GM19455 (cell line): ENCODE results near the gene ZWINT.

Experiments used
- ATAC-seq: cut with Tn5 transposase; IDR thresholded peaks from one replicate; pipeline ENCODE4 v1.9.1; 2021; ENCODE audit not compliant: unreplicated experiment

ZWINT gene, protein sequence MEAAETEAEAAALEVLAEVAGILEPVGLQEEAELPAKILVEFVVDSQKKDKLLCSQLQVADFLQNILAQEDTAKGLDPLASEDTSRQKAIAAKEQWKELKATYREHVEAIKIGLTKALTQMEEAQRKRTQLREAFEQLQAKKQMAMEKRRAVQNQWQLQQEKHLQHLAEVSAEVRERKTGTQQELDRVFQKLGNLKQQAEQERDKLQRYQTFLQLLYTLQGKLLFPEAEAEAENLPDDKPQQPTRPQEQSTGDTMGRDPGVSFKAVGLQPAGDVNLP

DNA sequence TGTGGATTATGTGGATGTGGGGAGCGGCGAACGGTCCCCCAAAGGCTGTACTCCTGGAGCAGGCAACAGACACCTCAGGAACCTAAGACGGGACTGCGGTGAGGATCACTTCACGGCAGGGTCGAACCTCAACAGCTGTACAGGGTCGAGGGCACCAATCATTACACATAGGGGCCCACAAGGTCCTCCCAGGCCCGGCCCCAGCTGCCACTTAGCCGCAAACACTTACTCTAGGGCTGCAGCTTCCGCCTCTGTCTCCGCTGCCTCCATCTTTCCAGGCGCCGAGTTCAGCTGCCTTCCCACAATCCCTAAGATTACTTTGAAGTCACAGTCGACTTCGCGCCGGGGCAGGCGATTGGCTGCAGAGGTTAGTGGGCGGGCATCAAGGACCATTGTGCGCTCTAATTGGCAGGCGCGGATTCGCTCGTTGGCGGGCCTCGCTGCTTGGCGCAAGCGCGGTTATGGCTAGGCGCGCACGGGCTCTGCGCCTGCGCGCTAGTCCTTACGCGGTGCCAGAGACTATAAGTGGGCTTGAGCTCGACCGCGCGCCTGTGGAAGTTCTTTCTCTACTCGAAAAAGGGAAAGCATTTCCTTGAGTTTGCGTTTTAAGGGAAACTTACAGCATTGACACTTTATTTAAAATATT, at the start of gene ZWINT:
TSS of gene ZWINT (minus strand) at position 293 of the 646 bp plus-strand sequence. CDS start at position 270, 23 bp downstream.
- peak; percentile 99 for ATAC-seq

DNA sequence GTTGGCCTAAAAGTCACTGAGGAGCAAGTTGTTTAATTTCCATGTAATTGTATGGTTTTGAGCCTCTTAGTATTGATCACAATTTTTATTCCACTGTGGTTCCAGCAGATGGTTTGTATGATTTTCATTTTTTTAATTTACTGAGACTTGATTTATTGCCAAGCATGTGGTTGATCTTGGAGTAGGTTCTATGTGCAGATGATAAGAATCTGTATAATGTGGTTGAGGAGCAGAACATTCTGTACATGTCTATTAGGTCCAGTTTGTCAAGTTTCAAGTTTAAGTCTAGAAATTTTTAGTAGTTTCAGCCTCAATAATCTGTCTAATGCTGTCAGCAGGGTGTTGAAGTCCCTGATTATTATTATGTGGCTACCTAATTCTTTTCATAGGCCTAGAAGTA, 22.7 kb upstream of the ZWINT start:
- no peak for ATAC-seq

DNA sequence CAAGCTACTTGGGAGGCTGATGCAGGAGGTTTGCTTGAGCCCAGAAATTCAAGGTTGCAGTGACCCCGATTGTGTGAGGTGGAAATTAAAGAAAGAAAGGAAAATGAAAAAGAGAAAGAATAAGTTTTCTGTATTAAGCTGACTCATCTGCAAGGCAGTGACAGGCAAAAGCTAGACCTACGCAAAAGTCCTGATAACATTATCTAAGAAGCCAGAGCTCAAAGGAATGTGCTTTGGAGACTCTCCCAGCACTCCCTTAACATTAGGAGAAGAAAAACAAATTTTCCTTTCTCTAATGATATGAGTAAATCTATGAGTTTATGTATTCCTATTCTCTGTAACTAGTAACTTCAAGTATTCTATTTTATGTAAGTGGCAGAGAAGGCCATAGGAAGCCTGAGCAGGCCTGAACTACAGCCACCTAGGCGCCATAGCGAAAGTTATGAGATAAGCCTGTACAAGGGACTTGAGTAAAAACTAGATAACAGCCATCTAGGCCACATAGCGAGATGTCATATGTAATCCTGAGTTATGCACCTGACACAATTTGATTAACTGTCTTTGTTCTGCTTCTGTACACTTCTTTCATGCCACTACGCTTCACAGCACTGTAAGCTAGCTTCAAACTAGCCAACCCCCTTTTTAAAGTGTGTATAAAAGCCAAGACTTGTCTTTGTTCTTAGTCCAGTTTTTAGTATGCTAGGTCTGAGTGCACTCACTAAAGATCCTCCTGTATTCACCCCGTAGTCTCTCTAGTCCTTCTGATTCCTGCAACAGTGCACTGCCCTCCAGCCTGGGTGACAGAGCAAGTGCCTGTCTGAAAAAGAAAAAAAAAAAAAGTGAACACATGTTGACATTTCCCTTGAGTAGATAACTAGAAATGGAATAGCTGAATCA, 9.4 kb upstream of the ZWINT start:
- no peak for ATAC-seq

DNA sequence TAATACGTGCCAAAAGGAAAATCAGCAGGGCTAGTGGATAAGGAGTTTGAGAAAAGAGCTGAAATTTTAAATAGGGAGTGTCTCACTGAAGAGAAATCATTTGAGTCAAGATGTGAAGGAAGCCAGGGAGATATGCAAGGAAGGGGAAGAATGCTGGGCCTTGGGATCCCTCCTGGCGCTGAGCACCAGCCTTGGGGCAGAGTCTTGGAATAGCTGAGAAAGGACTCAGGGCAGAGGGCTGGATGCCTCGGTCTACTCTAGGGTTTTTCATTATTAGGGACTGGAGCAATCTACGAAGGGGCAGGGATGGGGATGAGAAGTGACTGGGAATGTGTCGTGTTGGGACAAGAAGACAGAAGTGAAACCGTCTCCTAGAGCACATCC, 484 bp downstream of the ZWINT start:
- ATAC-seq, result no peak

DNA sequence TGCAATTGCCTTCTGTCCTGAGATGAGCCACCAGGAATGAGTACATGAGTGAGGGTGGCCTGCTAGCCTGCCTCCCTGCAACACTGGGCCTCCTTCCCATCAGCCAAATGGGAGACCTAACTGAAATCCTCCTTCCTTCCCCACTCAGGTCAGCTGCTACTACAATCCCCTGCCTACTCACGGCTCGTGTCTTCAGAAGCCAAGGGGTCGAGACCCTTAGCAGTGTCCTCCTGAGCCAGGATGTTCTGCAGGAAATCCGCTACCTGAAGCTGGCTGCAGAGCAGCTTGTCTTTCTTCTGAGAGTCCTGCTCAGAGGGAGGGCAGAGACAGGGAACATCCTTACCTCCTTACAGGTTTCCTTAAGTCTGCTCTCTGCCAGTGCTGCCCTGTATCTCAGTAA, 1.2 kb downstream of the ZWINT start:
- no peak for ATAC-seq

DNA sequence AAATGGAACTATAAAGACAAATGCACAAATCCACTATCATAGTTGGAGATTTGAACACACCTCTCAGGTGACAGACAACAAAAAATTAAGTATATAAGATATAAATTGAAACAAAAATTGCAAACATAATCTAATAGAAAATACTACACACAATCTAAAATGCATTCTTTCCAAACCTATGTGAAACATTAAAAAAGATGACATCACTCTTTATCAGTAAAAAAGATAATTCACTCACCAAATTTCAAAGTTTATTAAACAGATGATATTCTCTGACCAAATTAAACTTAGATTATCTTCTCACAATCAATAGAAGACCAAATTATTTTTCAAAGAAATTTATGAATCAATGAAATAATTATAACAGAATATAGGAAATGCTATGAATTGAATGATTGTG, 4.0 kb downstream of the ZWINT start:
- ATAC-seq, result no peak

DNA sequence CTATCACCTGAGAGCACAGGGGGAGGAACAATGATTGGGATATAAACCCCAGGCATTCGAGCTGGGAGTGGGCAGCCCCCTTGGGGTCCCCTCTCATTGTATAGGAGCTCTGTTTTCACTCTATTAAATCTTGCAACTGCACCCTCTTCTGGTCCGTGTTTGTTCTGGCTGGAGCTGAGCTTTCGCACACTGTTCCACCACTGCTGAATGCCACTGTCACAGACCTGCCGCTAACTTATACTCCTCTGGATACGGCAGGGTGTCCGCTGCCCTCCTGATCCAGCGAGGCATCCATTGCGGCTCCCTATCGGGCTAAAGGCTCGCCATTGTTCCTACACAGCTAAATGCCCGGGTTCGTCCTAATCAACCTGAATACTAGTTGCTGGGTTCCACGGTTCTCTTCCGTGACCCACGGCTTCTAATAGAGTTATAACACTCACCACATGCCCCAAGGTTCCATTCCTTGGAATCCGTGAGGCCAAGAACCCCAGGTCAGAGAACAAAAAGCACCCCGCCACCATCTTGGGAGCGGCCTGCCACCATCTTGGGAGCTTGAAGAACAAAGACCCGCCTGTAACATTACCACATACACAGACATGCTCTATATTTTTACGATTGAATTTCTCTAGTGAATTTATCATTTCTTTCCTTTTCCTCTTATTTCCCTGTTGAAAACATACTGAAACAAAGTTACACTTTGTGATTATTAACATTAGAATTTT, 9.0 kb downstream of the ZWINT start:
- ATAC-seq, result no peak

DNA sequence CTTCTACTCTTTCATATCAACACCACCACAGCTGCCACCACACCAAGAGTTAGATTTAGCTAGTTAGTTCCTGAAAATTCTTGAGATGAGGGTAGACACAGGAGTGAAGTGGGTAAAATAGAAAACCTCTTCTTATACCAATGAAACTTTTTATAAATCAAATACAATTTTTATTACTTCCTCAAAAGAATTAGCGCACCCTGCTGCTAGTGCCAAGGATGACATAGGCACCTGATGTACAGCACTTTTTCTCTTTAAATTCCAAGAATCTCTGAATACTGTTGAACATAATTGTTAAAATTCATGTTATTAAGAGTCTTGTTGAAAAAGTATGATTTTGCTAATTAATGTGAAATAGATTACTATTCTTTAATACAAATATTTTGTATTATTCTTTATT, 11.4 kb downstream of the ZWINT start:
- ATAC-seq, result no peak

DNA sequence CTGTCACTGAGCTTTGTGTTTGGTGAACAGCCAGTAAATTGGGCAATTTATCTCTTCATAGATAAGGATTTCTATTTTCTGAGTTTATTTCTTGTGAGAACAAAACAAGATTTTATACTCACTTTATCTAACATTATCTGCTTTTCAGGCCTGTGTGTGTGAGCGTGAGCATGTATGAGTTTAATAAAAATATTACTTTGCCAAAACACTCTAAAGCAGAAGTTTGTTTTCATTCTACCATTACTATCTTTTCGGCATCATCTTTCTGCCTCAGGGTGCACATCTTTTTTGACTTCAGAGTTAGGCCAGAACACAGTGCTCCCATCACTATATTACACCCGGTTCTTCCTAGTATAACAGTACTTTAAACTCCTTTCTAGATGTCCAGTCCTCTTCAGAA, 13.0 kb downstream of the ZWINT start:
- no peak for ATAC-seq

DNA sequence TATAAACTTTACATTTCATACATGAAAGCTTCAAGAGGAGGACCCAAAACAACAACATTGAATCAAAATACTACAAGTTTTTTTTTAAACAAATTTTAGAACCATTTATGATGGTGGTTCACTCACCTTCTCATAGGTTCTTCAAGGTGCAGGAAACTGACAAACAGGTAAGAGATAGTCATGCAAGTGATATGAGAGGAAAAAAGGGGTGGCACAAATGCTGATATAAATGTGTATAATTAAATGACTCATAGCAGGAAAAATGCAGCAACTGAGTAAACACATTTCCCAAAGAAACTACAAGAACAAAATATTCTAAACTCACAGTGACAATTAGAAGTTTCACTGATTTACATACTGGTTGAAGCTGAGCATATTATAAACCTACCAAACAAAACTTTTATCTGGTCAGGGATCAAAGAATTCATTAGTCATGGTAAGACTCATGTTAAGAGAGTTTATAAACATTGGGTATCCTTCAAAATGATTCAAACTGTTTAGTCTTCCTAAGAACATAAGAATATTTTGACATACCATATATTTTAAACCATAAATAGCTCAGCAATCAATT, 14.1 kb downstream of the ZWINT start:
- ATAC-seq, result no peak

DNA sequence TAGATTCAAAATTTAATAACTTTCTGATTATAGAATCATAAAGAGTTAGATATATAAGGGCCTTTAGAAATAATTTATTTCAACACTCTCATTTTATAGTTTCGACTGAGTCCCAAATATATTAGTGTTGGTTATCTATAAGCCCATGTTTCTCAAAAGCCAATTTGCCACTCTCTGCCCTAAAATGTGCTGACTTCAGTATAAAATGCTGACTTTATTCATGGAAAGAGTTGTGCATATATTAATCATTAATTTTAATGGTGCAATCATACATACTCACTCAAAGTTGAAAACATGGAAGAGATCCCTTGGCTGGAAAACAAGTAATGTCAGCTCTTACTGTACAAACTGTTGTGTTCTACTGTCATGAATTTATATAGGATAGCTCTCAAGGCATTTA, 19.4 kb downstream of the ZWINT start:
- ATAC-seq, result no peak

DNA sequence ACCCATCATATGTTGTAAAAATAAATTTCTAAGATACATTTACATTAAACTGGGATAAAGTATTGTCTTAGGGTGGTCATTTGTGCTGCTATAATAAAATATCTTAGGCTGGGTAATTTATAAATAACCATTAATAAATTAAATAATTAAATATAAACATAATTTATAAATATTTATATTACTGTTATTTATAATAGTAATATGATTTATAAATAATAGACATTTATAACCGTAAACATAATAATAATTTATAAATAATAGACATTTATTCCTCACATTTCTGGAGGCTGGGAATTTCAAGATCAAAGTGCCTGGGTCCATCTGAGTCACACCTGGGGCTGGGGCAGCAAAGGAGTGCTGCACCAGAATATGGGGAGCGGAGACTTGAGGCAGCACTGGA, 31.1 kb downstream of the ZWINT start:
- ATAC-seq, result no peak

DNA sequence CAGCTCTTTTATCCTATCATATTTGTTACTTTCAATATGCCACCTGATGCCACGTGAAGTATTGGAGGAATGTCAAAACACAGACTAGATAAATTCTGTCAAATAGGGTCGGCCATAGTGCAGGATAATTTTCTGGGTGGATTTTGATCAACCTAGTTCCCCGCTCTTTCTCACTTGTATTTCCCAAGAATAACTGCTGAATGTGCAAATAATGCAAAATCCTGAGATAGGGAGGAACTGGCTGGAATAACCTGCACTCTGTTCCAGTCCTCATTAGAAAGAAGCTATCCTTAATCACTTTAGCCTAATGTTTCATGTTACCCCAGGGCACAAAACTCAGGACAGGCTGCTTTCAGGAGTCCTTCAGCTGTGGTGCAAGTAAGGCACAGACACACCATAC, 33.9 kb downstream of the ZWINT start:
- ATAC-seq, result no peak

DNA sequence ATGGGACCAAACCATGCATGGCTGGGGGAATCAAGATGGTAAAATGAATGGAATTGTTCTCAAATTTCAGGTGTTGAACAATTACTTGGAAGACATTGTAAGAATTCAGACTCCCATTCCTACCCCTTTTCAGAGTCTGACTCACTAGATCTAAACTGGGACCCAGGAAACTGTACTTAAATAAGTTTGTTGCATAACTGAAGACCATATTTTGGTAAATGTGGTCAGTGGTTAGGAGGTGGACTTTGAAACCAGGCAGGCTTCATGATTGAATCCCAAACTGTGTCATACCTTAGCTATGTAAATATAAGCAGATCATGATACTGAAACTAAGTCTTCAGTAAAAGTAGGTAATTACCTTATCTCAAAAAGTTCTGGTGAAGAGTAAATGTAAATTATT, 41.7 kb downstream of the ZWINT start:
- peak; percentile 87 for ATAC-seq

DNA sequence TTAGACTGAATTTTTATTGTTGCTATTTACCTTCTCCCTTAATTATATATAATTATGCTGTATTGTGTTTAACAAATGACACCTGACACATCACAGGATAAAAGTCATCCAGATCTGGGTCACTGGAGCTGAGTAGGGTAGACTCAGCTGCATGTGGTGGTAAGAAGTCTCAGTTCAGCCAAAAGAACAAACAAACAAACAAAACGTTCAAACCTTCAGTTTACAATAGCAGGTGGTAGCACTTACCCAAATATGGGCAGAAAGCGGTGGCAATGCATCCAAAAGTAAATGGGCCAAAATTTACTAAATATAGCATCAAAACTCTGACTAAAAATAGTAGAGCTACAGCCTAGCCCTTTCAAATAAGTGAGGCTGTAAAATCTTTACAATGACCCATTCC, 42.2 kb downstream of the ZWINT start:
- no peak for ATAC-seq

DNA sequence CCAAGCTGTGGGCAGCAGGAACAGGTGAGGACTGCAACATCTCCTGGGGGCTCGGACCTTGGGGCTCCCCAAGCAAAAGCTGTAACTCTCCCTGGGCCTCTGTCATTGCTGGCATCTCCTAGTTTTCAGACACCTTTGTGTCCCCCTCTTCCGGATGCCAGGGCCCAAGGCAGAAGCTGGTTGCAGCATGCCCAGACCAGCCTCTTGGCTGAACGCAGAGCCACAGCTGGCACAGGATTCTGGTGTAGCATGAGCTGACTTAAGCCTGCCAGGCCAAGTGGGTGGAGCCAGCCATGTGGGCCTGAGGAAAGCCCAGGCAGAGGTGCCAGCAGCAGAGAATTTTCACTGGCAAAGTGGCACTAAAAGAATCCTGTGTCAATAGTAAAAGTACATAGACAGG, 43.5 kb downstream of the ZWINT start:
- no peak for ATAC-seq

DNA sequence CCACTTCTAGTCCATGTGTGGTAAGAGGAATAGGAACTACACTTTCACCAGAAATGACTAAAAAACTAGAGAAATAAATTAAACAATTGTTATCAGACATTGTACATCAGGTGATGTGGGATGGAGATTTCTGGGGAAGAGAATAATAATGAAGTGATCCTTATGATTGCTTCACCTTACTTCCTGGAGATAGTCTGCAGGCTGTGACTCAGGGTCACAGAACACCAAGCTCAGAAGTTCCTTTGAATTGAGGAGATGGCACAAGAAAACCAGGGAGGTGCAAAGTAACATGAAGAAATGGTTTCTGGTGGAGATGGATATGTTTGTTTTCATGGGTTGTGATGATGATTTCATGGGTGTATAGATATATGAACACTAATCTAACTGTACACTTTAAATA, 44.5 kb downstream of the ZWINT start:
- no peak for ATAC-seq
